ENCODE results near the gene DPEP2. TPM values are rescaled to one million over a fixed set of nuclear protein-coding genes. Genes with fewer than 3 reads are reported as not detected.
"Not testable (repeated sequence)": the region's sequence is repeated elsewhere in the genome, so short reads cannot be mapped to it uniquely, and the experiment has no call there.

Gene DPEP2
- total RNA-seq (10 to 100 TPM in 1 of 2 donors, 1 to 10 TPM in 1; 7.3 to 12.6 TPM), polyA plus RNA-seq (ENCODE audit: insufficient read length in 6 of 6) (1 to 10 TPM; 2.3 to 3.7 (median 3.2) TPM)
- long read RNA-seq, donor 1, result 0 reads
- long read RNA-seq, donor 2, result 0 reads
- long read RNA-seq, donor 3, result 0 reads
- long read RNA-seq, donor 4, partial matches to known transcripts, result 1 of 11 reads
- long read RNA-seq, donor 4, other reads (novel, unspliced or antisense), result 10 of 11 reads
- long read RNA-seq, donor 5, result 0 reads
- long read RNA-seq, donor 6, result 0 reads
- long read RNA-seq, donor 7, result 0 reads
- long read RNA-seq, donor 8, result 0 reads
- long read RNA-seq, donor 9, result 0 reads
- long read RNA-seq, donor 10, partial matches to known transcripts, result 2 of 11 reads
- long read RNA-seq, donor 10, other reads (novel, unspliced or antisense), result 9 of 11 reads
- long read RNA-seq, donor 11, result 0 reads
- long read RNA-seq, donor 12, result 0 reads

- intact Hi-C loops (cut with DNase I); H3K36me3 ChIP-seq; H3K9me3 ChIP-seq; H3K27me3 ChIP-seq: not testable (repeated sequence)
- ATAC-seq, result peak; percentile 90
- Histone ChIP-seq H3K27ac (peak within 1 kb of the TSS; percentile 77 to 89), H3K4me1 (peaks cover 0 to 58% of the 10 kb centered on the region in 2 donors), H3K4me3 (peak within 1 kb of the TSS in 1 of 2 donors; percentile 23)
- peak in 2 of 4 donors; percentile 40 to 70 for DNase-seq
Observed at GRCh38 chr16:67998779-67999688, at the start of gene DPEP2. Gene DPEP2, minus strand, starts transcription at chr16:67999484. Its CDS starts 6,272 bp downstream, at chr16:67993212.

- no peak for TF ChIP-seq CTCF (IDR thresholded peaks at IDR 0.05)
- H3K4me1 ChIP-seq, result no peaks in the 10 kb centered on the region
- ATAC-seq (no peak), DNase-seq (no peak)
- intact Hi-C loops (cut with DNase I), result loop anchor here in 1 of 2 donors (10.0 kb wide), 1 partner anchor 63 kb away; the partner anchor contains the start of gene DPEP3
- no peaks in the 10 kb centered on the region for H3K9me3 ChIP-seq
- no peak overlapping the region for H3K4me3 ChIP-seq
- peaks cover 0 to 56% of the 10 kb centered on the region in 2 donors for H3K36me3 ChIP-seq
- no peaks in the 10 kb centered on the region for H3K27me3 ChIP-seq
- H3K27ac ChIP-seq, result peak overlapping the region in 1 of 2 donors; percentile 25
Observed at GRCh38 chr16:68047987-68048386, 48.7 kb upstream of the DPEP2 start.

GRCh38 chr16:68046106-68046505 is 46.8 kb upstream of the DPEP2 start:
- no peak overlapping the region for H3K27ac ChIP-seq
- H3K36me3 ChIP-seq, result peaks cover 0 to 39% of the 10 kb centered on the region in 2 donors
- intact Hi-C loops (cut with DNase I), result loop anchor here in 1 of 2 donors (10.0 kb wide), 1 partner anchor 61 kb away; the partner anchor contains the start of gene DPEP3
- ATAC-seq (no peak), DNase-seq (no peak)
- H3K27me3 ChIP-seq, result no peaks in the 10 kb centered on the region
- H3K9me3 ChIP-seq, result no peaks in the 10 kb centered on the region
- peaks cover 0 to 14% of the 10 kb centered on the region in 2 donors for H3K4me1 ChIP-seq
- H3K4me3 ChIP-seq, result no peak overlapping the region
- TF ChIP-seq CTCF (IDR thresholded peaks at IDR 0.05), result no peak

- no peak for TF ChIP-seq CTCF (IDR thresholded peaks at IDR 0.05)
- ATAC-seq (peak; percentile 33), DNase-seq (no peak)
- Histone ChIP-seq H3K9me3 (no peaks in the 10 kb centered on the region), H3K27ac (peak overlapping the region in 1 of 2 donors; percentile 83), H3K4me1 (peaks cover 0 to 57% of the 10 kb centered on the region in 2 donors), H3K27me3 (no peaks in the 10 kb centered on the region), H3K36me3 (peaks cover 0 to 20% of the 10 kb centered on the region in 2 donors), H3K4me3 (no peak overlapping the region)
- intact Hi-C loops (cut with DNase I), result loop anchor here in 1 of 2 donors (10.0 kb wide), 1 partner anchor 57 kb away; the partner anchor contains the start of gene DPEP3
Observed at GRCh38 chr16:68041783-68042182, 42.5 kb upstream of the DPEP2 start.

- ATAC-seq (peak; percentile 100), DNase-seq (peak; percentile 33 to 96 (median 78))
- peak; percentile 80 to 92 for TF ChIP-seq CTCF (IDR thresholded peaks at IDR 0.05)
- H3K9me3 ChIP-seq, result no peaks in the 10 kb centered on the region
- intact Hi-C loops (cut with DNase I), result loop anchor here in 1 of 2 donors (10.0 kb wide), 1 partner anchor 56 kb away; the partner anchor contains the start of gene DPEP3
- peaks cover 0 to 20% of the 10 kb centered on the region in 2 donors for H3K36me3 ChIP-seq
- peaks cover 0 to 62% of the 10 kb centered on the region in 2 donors for H3K4me1 ChIP-seq
- no peak overlapping the region for H3K4me3 ChIP-seq
- H3K27ac ChIP-seq, result peak overlapping the region in 1 of 2 donors; percentile 83
- H3K27me3 ChIP-seq, result no peaks in the 10 kb centered on the region
Observed at GRCh38 chr16:68040506-68041288, 41.4 kb upstream of the DPEP2 start.
